ENCODE results near the gene VAV2. TPM values are rescaled to one million over a fixed set of nuclear protein-coding genes. Genes with fewer than 3 reads are reported as not detected.
A peak's percentile ranks its signal among the peaks of the same experiment; 100 is the strongest.

The VAV2 gene
- total RNA-seq, 1 donor from 2014 or later: 8.3 TPM

- TF ChIP-seq CTCF (IDR thresholded peaks at IDR 0.05) (no peak), POLR2AphosphoS5 (IDR thresholded peaks at IDR 0.05; ENCODE audit: insufficient read depth in 1 of 2, low read depth in 1 of 2) (no peak), POLR2A (IDR thresholded peaks at IDR 0.05) (no peak)
- H3K4me3 ChIP-seq: no peak overlapping the region
- no peaks in the 10 kb centered on the region for H3K9me3 ChIP-seq
- DNase-seq (ENCODE audit: extremely low spot score in 2 of 2): no peak
- H3K27me3 ChIP-seq: no peaks in the 10 kb centered on the region
- peaks cover 0 to 3% of the 10 kb centered on the region in 2 donors for H3K36me3 ChIP-seq
- intact Hi-C loops (cut with DNase I): no loop called here
- no peaks in the 10 kb centered on the region for H3K4me1 ChIP-seq
- no peak overlapping the region for H3K27ac ChIP-seq
Observed at GRCh38 chr9:133785753-133786370, 206.3 kb downstream of the VAV2 start.

GRCh38 chr9:133784731-133785561 lies 207.2 kb downstream of the VAV2 start:
- Histone ChIP-seq H3K4me1 (no peaks in the 10 kb centered on the region), H3K36me3 (peaks cover 0 to 1% of the 10 kb centered on the region in 2 donors), H3K9me3 (no peaks in the 10 kb centered on the region), H3K27me3 (no peaks in the 10 kb centered on the region), H3K27ac (no peak overlapping the region), H3K4me3 (no peak overlapping the region)
- intact Hi-C loops (cut with DNase I): no loop called here
- no peak for DNase-seq (ENCODE audit: extremely low spot score in 2 of 2)
- no peak for TF ChIP-seq POLR2A (IDR thresholded peaks at IDR 0.05)
- TF ChIP-seq POLR2AphosphoS5 (IDR thresholded peaks at IDR 0.05; ENCODE audit: insufficient read depth in 1 of 2, low read depth in 1 of 2): no peak
- TF ChIP-seq CTCF (IDR thresholded peaks at IDR 0.05): no peak

DNA sequence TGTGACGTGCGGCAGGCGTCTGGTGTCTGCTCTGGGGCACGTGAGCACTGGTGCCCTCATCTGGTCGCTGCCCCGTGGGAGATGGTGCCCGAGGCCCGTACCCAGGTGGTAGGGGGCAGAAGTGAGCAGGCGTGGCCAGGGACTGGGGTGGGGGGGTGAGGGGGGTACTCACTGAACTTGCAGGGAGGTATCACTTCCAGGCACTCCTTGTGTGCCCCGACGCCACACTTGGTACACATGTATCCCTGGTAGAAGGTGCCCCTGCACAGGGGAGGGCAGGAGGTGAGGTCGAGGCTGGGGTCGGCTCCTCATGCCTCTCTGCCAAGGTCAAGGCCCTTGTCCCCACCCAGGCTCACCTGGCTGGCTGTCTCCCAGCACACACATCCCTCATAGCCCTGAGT lies 208.8 kb downstream of the VAV2 start:
- H3K4me3 ChIP-seq: no peak overlapping the region
- no peaks in the 10 kb centered on the region for H3K4me1 ChIP-seq
- no peak for DNase-seq (ENCODE audit: extremely low spot score in 2 of 2)
- H3K27ac ChIP-seq: no peak overlapping the region
- peaks cover 0 to 10% of the 10 kb centered on the region in 2 donors for H3K36me3 ChIP-seq
- TF ChIP-seq CTCF (IDR thresholded peaks at IDR 0.05): no peak
- no peak for TF ChIP-seq POLR2AphosphoS5 (IDR thresholded peaks at IDR 0.05; ENCODE audit: insufficient read depth in 1 of 2, low read depth in 1 of 2)
- no peak for TF ChIP-seq POLR2A (IDR thresholded peaks at IDR 0.05)
- H3K9me3 ChIP-seq: no peaks in the 10 kb centered on the region
- intact Hi-C loops (cut with DNase I): no loop called here
- no peaks in the 10 kb centered on the region for H3K27me3 ChIP-seq

- no peaks in the 10 kb centered on the region for H3K9me3 ChIP-seq
- H3K4me1 ChIP-seq: no peaks in the 10 kb centered on the region
- no peak for DNase-seq (ENCODE audit: extremely low spot score in 2 of 2)
- peaks cover 0 to 10% of the 10 kb centered on the region in 2 donors for H3K36me3 ChIP-seq
- intact Hi-C loops (cut with DNase I): no loop called here
- no peaks in the 10 kb centered on the region for H3K27me3 ChIP-seq
- no peak overlapping the region for H3K4me3 ChIP-seq
- H3K27ac ChIP-seq: no peak overlapping the region
- TF ChIP-seq POLR2AphosphoS5 (IDR thresholded peaks at IDR 0.05; ENCODE audit: insufficient read depth in 1 of 2, low read depth in 1 of 2) (no peak), CTCF (IDR thresholded peaks at IDR 0.05) (peak; percentile 20 to 56 (median 46))
Observed at GRCh38 chr9:133782157-133783130, 209.7 kb downstream of the VAV2 start.
